GM12874 (cell line): ENCODE results near the gene RLN1.

ENCODE experiments used
- CTCF ChIP-seq: IDR thresholded peaks from 2 replicates; pipeline ENCODE4 v1.5.1; 2011; ENCODE audit warnings: low read depth, mild to moderate bottlenecking, control low read depth, low read length, moderate library complexity; ENCODE audit not compliant: insufficient read depth

RLN1 gene

GRCh38 chr9:5354184-5354583 is 14.5 kb upstream of the RLN1 start:
- TF ChIP-seq CTCF, result no peak

GRCh38 chr9:5352637-5353248 is 13.1 kb upstream of the RLN1 start:
- TF ChIP-seq CTCF, result no peak

- TF ChIP-seq CTCF, result no peak
Measured at GRCh38 chr9:5336688-5337087, 3.0 kb downstream of the RLN1 start.

- no peak for TF ChIP-seq CTCF
Measured at GRCh38 chr9:5326893-5327548, 12.7 kb downstream of the RLN1 start.

GRCh38 chr9:5326187-5326586 is 13.5 kb downstream of the RLN1 start:
- no peak for TF ChIP-seq CTCF

GRCh38 chr9:5321058-5321457 is 18.6 kb downstream of the RLN1 start:
- TF ChIP-seq CTCF, result no peak

- no peak for TF ChIP-seq CTCF
Measured at GRCh38 chr9:5315187-5315923, 24.3 kb downstream of the RLN1 start.
